ENCODE data around the gene NANOS3. TPM values are rescaled to one million over a fixed set of nuclear protein-coding genes. Genes with fewer than 3 reads are reported as not detected.
A peak's percentile ranks its signal among the peaks of the same experiment; 100 is the strongest.

NANOS3 gene
- total and polyA plus RNA-seq, 4 donors: not detected

- Histone ChIP-seq H3K9me3 (ENCODE audit: control insufficient read depth in 4 of 4, low read length in 3 of 4) (no peaks in the 10 kb centered on the region), H3K27ac (ENCODE audit: low read depth in 1 of 2, low read length in 2 of 2) (peak overlapping the region; percentile 94 to 97), H3K4me1 (ENCODE audit: control insufficient read depth in 4 of 4, insufficient read depth in 4 of 4, low read length in 3 of 4) (peaks cover 2 to 15% (median 8%) of the 10 kb centered on the region in 4 donors), H3K4me3 (ENCODE audit: low read depth in 1 of 3, low read length in 3 of 3) (peak overlapping the region; percentile 63 to 82 (median 63)), H3K9ac (ENCODE audit: low read depth in 1 of 2, low read length in 2 of 2) (peak overlapping the region; percentile 60 to 66), H3K36me3 (ENCODE audit: control insufficient read depth in 4 of 4, insufficient read depth in 3 of 4, low read depth in 1 of 4, low read length in 3 of 4) (peaks cover 0 to 4% (median 0%) of the 10 kb centered on the region in 4 donors), H3K27me3 (ENCODE audit: control insufficient read depth in 4 of 4, insufficient read depth in 4 of 4, low read length in 3 of 4) (no peaks in the 10 kb centered on the region)
- WGBS: 62% methylated on average over 6 of the region's 6 CpGs
- no peak for DNase-seq (ENCODE audit: low spot score)
- TF ChIP-seq ZBTB33 (IDR thresholded peaks at IDR 0.05): no peak
- no peak for TF ChIP-seq REST (IDR thresholded peaks at IDR 0.05)
- no peak for TF ChIP-seq RXRA (IDR thresholded peaks at IDR 0.05)
- no peak for TF ChIP-seq FOXA1 (IDR thresholded peaks at IDR 0.05)
- TF ChIP-seq YY1 (IDR thresholded peaks at IDR 0.05): no peak
- TF ChIP-seq JUND (IDR thresholded peaks at IDR 0.05): no peak
- no peak for TF ChIP-seq MAX (IDR thresholded peaks at IDR 0.05)
- no peak for TF ChIP-seq NR2F2 (IDR thresholded peaks at IDR 0.05)
- no peak for TF ChIP-seq FOXA2 (IDR thresholded peaks at IDR 0.05)
- TF ChIP-seq HNF4G (IDR thresholded peaks at IDR 0.05): no peak
- no peak for TF ChIP-seq TAF1 (conservative IDR thresholded peaks at IDR 0.05)
- TF ChIP-seq SP1 (IDR thresholded peaks at IDR 0.05): no peak
- no peak for TF ChIP-seq HNF4A (conservative IDR thresholded peaks at IDR 0.05)
- TF ChIP-seq GABPA (IDR thresholded peaks at IDR 0.05 in 1 of 2, conservative IDR thresholded peaks at IDR 0.05 in 1 of 2): no peak
- TF ChIP-seq RAD21 (IDR thresholded peaks at IDR 0.05): no peak
- no peak for TF ChIP-seq ATF3 (IDR thresholded peaks at IDR 0.05)
Measured at GRCh38 chr19:13839938-13840304, 37.0 kb upstream of the NANOS3 start.

- Histone ChIP-seq H3K9me3 (ENCODE audit: control insufficient read depth in 4 of 4, low read length in 3 of 4) (no peaks in the 10 kb centered on the region), H3K27me3 (ENCODE audit: control insufficient read depth in 4 of 4, insufficient read depth in 4 of 4, low read length in 3 of 4) (no peaks in the 10 kb centered on the region), H3K9ac (ENCODE audit: low read depth in 1 of 2, low read length in 2 of 2) (peak overlapping the region; percentile 60 to 66), H3K4me1 (ENCODE audit: control insufficient read depth in 4 of 4, insufficient read depth in 4 of 4, low read length in 3 of 4) (peaks cover 2 to 15% (median 8%) of the 10 kb centered on the region in 4 donors), H3K36me3 (ENCODE audit: control insufficient read depth in 4 of 4, insufficient read depth in 3 of 4, low read depth in 1 of 4, low read length in 3 of 4) (peaks cover 0 to 4% (median 0%) of the 10 kb centered on the region in 4 donors), H3K27ac (ENCODE audit: low read depth in 1 of 2, low read length in 2 of 2) (peak overlapping the region; percentile 94 to 97), H3K4me3 (ENCODE audit: low read depth in 1 of 3, low read length in 3 of 3) (peak overlapping the region; percentile 63 to 82 (median 65))
- TF ChIP-seq ATF3 (IDR thresholded peaks at IDR 0.05) (no peak), ZBTB33 (IDR thresholded peaks at IDR 0.05) (no peak), RXRA (IDR thresholded peaks at IDR 0.05) (no peak), SP1 (IDR thresholded peaks at IDR 0.05) (no peak), TAF1 (conservative IDR thresholded peaks at IDR 0.05) (no peak), RAD21 (IDR thresholded peaks at IDR 0.05) (no peak), YY1 (IDR thresholded peaks at IDR 0.05) (no peak), FOXA2 (IDR thresholded peaks at IDR 0.05) (no peak), NR2F2 (IDR thresholded peaks at IDR 0.05) (no peak), JUND (IDR thresholded peaks at IDR 0.05) (no peak), FOXA1 (IDR thresholded peaks at IDR 0.05) (no peak), MAX (IDR thresholded peaks at IDR 0.05) (no peak), HNF4A (conservative IDR thresholded peaks at IDR 0.05) (no peak), CTCF (IDR thresholded peaks at IDR 0.05; ENCODE audit: low read depth, low read length, missing input control) (no peak), GABPA (IDR thresholded peaks at IDR 0.05 in 1 of 2, conservative IDR thresholded peaks at IDR 0.05 in 1 of 2) (no peak)
- 59% methylated on average over 23 of the region's 23 CpGs for WGBS
- no peak for DNase-seq (ENCODE audit: low spot score)
Measured at GRCh38 chr19:13840305-13841085, 36.4 kb upstream of the NANOS3 start.

All from liver (tissue), 9 donors.